ENCODE data around the gene PATZ1.

Gene PATZ1

DNA sequence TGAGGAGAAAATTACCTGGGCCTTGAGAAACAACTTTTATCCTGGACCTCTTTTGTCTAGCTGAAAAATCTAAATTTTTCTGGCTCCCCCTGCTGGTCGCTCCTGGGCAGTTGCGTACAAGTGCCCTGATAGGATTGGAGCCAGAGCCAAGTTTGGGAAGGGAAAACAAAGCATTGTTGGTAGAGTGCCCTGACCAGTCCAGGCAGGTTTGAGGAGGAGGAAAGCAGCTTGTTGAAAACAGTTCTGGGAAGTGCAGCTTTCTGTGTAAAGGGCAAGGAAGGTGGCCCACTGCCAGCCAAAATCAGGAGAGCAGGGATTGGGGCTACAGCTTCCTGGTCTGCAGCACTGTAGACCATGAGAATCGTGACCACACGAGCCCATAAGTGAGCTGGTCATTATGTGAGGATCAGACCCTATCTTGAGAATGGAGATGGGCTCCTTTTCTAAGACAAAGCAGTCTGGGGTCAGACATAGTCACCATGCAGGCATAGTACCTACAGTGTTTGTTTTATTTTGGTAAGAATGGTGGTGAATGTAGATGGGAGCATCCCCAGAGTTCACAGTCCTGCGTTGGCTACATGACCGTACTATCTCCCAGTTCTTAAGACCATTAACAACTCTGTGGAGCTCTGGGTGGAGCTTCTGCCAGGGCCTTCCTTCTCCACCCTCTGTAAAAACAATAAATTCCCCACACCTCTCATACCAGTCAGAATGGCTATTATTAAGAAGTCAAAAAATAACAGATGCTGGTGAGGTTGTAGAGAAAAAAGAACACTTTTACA is 32.6 kb downstream of the PATZ1 start:
- peak; percentile 84 for DNase-seq (ENCODE audit: low spot score)

DNA sequence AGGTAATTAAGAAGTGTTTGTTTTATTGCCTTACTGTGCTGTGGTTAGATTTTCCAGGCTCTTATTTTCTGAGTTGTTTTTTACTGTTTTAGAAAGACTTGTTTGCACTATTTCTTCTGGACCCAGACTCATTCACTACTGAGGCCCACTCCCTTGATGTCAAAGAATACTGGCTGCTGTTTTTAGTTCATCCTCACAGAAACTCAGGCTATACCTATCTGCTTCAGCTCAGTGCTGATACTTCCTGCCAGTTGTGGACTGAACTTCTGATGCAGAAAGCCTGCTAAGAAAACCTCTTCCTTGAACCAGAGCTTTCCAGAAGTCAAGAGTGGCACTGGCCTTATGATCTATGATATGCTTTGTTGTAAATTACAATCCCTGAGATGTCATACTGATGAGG is 38.0 kb downstream of the PATZ1 start:
- DNase-seq (ENCODE audit: low spot score): no peak

DNA sequence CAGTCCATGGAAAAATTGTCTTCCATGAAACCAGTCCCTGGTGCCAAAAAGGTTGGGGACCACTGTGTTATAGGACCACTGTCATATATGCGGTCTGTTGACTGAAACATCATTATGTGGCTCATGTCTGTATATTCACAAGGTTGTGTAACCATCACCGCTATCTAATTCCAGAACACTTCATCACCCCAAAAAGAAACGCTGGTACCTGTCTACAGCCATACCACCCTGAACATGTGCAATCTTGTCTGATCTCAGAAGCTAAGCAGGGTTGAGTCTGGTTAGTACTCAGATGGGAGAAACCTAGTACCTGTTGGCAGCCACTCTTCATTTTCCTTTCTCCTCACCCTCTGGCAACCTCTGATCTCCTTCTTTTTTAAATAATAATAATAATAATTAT is 41.0 kb downstream of the PATZ1 start:
- DNase-seq (ENCODE audit: low spot score): no peak

GRCh38 chr22:31302537-31302936 is 43.6 kb downstream of the PATZ1 start:
- DNase-seq (ENCODE audit: low spot score): no peak

DNA sequence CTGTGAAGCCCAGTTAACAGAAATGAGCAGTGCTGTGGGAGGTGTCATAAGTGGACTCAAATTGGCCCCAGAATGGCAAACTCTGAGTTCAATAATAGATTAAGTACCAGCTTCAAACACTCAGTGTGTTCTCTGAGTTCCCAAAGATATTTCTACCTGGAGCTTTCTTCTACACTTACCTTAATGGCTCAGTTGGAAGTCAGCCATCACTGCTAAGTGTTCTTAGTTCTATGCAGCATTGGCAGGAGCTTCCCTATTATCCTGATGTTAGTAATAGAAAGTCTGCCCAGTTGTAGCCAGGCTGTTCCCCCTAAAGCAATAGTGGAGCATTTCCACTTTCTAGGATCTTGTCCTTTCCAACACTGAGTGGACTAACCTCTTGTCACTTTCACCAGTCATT is 44.1 kb downstream of the PATZ1 start:
- DNase-seq (ENCODE audit: low spot score): no peak

DNA sequence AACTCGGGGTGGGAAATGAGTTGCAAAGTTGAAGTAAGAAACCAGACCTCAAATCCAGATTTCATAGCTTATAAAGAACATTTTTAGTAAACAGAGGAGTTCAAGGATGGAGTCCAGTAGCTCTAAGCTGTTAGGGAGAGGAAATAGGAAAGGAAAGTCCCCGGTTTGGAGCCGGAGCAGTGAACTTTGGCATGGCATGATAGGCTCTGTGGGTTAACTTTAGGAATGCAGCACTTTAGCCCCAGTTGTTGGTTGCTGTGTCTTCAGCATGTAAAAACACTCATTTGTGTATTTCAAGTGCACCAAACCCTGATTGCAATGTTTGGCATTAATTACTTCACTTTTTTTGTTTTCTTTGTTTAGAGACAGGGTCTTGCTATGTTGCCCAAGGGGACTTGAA is 45.2 kb downstream of the PATZ1 start:
- DNase-seq (ENCODE audit: low spot score): no peak

DNA sequence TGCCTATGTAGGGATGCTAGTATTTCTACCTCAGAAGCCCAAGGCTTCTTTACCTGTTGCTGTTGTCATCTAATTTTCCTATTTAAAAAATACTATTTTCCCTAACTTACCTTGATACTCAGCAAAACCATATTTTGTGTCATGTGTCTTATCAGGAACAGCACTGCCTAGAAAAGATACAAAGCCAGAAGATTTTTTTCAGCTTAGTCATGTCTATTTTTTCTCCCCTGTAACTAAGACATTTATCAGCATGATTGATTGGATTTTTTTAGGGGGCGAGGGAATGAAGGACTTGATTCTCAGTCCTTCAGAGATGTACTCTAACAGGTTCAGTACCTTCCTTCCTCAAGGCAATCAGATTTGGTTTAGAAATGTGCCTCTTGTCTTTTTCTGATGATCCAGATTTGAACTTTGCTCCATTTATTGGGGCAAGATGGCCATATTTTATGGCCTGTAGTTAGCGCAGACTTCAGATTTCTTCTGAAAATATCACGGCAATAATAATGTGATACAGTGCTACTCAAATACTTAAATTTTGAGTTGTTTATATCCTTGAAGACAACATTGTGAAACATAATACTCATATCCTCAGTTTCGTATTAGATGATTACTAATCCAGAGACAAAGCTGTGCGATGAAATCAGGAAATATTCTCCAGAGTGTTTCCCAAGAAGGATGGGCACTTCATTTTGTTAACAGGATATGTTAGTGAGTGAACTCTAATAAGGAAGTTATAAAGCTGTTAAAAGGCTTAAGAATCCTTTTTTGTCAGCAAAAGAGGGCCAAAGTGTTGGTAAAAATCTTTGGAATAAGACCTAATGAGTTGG is 50.1 kb downstream of the PATZ1 start:
- peak; percentile 41 for DNase-seq (ENCODE audit: low spot score)

DNA sequence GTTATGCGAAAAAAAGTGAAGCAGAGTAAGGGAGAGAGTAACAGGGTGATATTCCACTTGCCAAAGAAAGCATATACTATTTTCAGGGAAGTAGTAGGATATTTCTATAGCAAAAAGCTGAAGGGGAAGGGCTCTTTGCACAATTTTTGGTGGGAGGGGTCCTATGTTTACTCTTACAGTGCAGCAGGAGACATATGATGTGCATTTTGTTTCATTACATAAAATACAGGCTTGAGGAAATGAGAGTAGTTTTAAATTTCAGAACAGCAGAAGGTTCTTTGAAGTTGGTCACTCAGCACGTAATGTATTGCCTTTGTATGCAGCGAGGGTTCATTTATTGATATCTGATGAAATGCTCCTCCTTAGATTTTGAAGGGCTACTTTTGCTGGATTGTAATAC is 50.8 kb downstream of the PATZ1 start:
- no peak for DNase-seq (ENCODE audit: low spot score)

GRCh38 chr22:31292236-31292989 is 53.7 kb downstream of the PATZ1 start, which contains the start of gene PIK3IP1:
PIK3IP1 (minus strand) TSS chr22:31292488; CDS start chr22:31292344, 144 bp downstream.
- DNase-seq (ENCODE audit: low spot score): peak; percentile 82

GRCh38 chr22:31291481-31292235 is 54.5 kb downstream of the PATZ1 start:
- DNase-seq (ENCODE audit: low spot score): no peak

DNA sequence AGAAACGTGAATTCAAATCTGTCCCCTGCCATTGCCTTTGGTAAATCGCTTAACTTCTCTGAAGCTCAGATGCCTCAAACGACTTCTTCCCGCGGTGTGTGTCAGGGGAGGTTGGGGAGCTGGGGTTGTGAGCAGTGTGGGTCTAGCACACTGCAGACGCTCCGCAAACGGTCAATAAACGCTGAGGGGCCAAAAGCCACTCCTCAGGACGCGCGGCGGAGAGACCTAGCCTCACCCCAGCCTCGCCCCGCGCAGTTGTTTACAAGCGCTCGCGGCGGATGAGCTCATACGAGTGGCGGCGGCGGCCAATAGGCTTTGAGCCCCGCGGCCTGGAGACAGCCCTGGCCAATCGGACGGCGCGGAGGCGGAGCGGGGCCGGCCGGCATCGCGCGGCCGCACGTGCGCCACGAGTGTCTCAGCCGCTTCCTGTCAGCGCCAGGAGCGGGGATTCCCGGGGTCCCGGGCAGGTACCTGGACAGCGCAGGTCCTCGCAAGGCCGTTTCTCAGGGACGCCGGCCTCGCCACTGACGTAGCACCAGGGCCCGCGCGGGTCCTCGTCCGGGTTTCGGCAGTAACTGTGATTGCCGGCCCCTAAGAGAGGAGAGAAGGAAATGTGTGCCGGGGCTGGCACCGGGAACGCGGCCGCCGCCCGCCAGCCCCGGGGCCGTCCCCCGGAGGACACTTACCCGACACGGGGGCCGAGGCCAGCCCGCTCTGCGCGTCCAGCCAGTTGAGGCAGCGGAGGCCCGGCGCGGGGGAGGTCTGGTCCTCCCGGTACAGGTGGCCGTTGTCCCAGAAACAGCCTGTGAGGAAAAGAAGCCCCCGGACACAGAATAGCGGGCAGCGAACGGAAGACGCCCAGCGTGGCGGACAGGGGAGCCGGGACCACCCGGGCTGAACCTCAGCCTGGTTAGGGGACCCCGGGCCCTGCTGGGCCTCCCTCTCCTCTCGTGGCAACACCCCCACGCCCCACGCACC is 55.4 kb downstream of the PATZ1 start:
- DNase-seq (ENCODE audit: low spot score): peak; percentile 97

DNA sequence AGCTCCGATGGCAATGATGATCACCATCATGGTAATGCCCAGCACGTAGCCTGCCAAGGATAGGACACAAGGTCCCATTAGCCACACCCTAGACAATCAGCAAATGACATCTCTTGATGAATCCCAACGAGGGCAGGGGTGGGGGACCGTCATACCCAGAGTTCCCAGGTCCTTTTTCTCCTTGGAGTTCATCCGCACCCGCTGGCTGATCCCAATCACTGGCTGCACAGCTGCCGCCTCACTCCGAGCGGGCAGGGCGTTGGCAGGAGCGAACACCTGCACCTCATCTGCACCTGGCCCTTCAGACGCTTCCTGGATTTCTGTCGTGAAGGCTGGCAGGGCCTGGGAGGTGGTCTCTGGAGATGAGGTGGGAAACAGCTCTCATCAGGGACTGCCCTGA is 56.8 kb downstream of the PATZ1 start:
- no peak for DNase-seq (ENCODE audit: low spot score)

GRCh38 chr22:31288496-31289240 is 57.5 kb downstream of the PATZ1 start:
- DNase-seq (ENCODE audit: low spot score): no peak

- no peak for DNase-seq (ENCODE audit: low spot score)
Observed at GRCh38 chr22:31287818-31288495, 58.2 kb downstream of the PATZ1 start.

DNA sequence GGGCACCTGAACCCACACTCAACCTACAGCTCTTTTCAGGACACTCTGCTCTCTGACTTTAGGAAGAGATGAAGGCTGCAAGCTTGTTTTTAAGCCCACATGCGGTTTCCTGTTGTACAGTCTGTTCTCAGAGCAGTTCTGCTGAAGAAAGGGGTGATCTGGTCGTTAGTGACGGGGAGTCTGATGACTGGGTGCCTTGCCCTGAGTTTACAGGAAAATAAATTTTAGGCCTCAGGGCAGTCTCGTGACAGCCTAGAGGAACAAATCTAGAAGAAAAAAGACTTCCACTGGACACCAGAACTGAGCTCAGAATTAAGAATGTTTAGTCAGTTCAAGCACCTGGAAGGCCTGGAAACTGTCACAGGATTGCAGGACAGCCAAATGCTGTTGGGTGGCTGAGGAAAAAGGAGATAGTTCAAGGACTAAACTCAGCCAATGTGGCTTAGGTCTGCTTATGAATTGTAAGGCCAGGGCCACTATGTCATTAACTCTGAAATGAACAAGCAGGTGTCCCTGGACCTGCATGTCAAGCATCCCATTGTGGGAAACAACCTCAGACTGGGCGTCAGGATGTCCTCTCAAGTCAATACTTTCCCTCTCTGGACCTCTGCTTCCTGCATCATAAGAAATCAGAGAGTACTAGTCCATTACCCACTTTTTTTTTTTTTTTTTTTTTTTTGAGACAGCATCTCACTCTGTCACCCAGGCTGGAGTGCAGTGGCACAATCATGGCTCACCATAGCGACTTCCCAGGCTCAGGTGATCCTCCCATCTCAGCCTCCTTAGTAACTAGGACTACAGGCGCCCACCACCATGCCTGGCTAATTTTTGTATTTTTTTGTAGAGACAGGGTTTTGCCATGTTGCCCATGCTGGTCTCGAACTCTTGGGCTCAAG is 59.5 kb downstream of the PATZ1 start:
- no peak for DNase-seq (ENCODE audit: low spot score)

DNA sequence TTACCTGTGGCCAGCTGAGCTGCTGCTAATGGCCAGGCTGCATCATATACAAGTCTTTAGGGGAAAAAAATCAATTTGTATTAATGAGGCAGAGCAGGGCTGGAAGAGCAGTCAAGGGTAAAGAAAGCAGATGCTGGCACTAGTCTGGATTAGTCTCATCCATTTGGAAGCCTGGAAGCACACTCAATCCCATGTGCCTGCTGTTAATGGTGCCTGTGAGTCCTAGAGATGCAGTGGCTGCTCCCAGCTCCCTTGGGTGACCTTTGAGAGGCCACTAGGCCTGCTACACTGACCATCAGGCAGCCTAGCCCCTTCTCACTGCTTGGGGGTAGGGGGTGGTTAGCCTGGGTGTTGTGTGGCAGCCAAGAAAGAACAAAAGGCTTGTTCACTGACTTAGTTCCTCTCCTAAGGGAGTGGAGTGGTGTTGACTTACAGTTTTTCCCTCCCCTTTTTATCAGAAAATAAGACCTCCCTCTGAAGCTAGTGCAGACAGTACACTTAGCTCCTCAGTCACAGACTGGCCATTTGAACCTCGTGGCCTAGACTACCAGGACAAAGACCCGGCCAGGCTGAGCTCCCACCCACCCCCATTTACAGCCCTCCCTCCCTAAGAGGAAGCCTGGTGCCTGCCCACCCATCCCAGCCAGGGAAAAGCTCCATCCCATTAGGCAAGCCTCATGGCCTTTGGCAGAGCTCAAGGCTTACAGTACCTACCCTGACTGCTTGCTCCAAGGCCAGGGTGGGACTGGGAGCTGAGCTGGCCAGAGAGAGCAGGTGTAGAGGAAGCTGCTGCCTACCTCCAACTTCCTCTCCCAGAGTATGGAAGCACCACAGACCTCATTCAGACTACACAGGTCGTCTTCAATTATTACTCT is 61.6 kb downstream of the PATZ1 start:
- DNase-seq (ENCODE audit: low spot score): no peak
